ENCODE results near the gene PANX1. TPM values are rescaled to one million over a fixed set of nuclear protein-coding genes. Genes with fewer than 3 reads are reported as not detected.
"Not testable (repeated sequence)": the region's sequence is repeated elsewhere in the genome, so short reads cannot be mapped to it uniquely, and the experiment has no call there.

Gene PANX1
- total RNA-seq, 4 donors from 2014 or later = 9.0 to 20.1 (median 11.3) TPM

GRCh38 chr11:94112206-94112953, 16.3 kb upstream of the PANX1 start:
- in situ Hi-C loops (cut with MboI; ENCODE audit: low pct_ligation_motif_present in 1 of 4, low pct_unique_long_range_greater_than_20kb in 1 of 4, low sequenced_read_pairs in 3 of 4) (no loop called here), intact Hi-C loops (cut with DNase I; ENCODE audit: low total_unique reads) (no loop called here)
- no peak for DNase-seq
- Histone ChIP-seq H3K4me3 (no peak overlapping the region), H3K36me3 (no peaks in the 10 kb centered on the region), H3K27ac (peak overlapping the region in 1 of 4 donors; percentile 23), H3K27me3 (no peaks in the 10 kb centered on the region), H3K9me3 (no peaks in the 10 kb centered on the region), H3K4me1 (no peaks in the 10 kb centered on the region)
- TF ChIP-seq CTCF (IDR thresholded peaks at IDR 0.05) (no peak), EP300 (IDR thresholded peaks at IDR 0.05; ENCODE audit: low read depth) (no peak), POLR2AphosphoS5 (IDR thresholded peaks at IDR 0.05) (no peak), POLR2A (IDR thresholded peaks at IDR 0.05) (no peak)
- whole genome bisulfite sequencing, 2 donors (ENCODE audit: low coverage in 1 of 2) = 43 to 52% methylated on average over 1 of the region's 1 CpG

GRCh38 chr11:94117197-94117574, 11.5 kb upstream of the PANX1 start:
- no peak for DNase-seq
- H3K36me3 ChIP-seq = no peaks in the 10 kb centered on the region
- no peaks in the 10 kb centered on the region for H3K27me3 ChIP-seq
- no peaks in the 10 kb centered on the region for H3K4me1 ChIP-seq
- H3K9me3 ChIP-seq = no peaks in the 10 kb centered on the region
- intact Hi-C loops (cut with DNase I; ENCODE audit: low total_unique reads) = no loop called here
- in situ Hi-C loops (cut with MboI; ENCODE audit: low pct_ligation_motif_present in 1 of 4, low pct_unique_long_range_greater_than_20kb in 1 of 4, low sequenced_read_pairs in 3 of 4) = no loop called here
- H3K27ac ChIP-seq = no peak overlapping the region
- no peak overlapping the region for H3K4me3 ChIP-seq
- no peak for TF ChIP-seq EP300 (IDR thresholded peaks at IDR 0.05; ENCODE audit: low read depth)
- TF ChIP-seq CTCF (IDR thresholded peaks at IDR 0.05) = no peak
- no peak for TF ChIP-seq POLR2AphosphoS5 (IDR thresholded peaks at IDR 0.05)
- no peak for TF ChIP-seq POLR2A (IDR thresholded peaks at IDR 0.05)
- WGBS, 2 donors (ENCODE audit: low coverage in 1 of 2) = 80 to 100% methylated on average over 1 of the region's 1 CpG

GRCh38 chr11:94117871-94118270, 10.8 kb upstream of the PANX1 start:
- intact Hi-C loops (cut with DNase I; ENCODE audit: low total_unique reads) (no loop called here), in situ Hi-C loops (cut with MboI; ENCODE audit: low pct_ligation_motif_present in 1 of 4, low pct_unique_long_range_greater_than_20kb in 1 of 4, low sequenced_read_pairs in 3 of 4) (no loop called here)
- Histone ChIP-seq H3K27me3 (no peaks in the 10 kb centered on the region), H3K9me3 (no peaks in the 10 kb centered on the region), H3K4me3 (no peak overlapping the region), H3K36me3 (no peaks in the 10 kb centered on the region), H3K4me1 (no peaks in the 10 kb centered on the region), H3K27ac (no peak overlapping the region)
- no peak for DNase-seq
- no peak for TF ChIP-seq EP300 (IDR thresholded peaks at IDR 0.05; ENCODE audit: low read depth)
- no peak for TF ChIP-seq POLR2AphosphoS5 (IDR thresholded peaks at IDR 0.05)
- TF ChIP-seq CTCF (IDR thresholded peaks at IDR 0.05) = no peak
- TF ChIP-seq POLR2A (IDR thresholded peaks at IDR 0.05) = no peak

GRCh38 chr11:94119676-94120075, 9.0 kb upstream of the PANX1 start:
- H3K36me3 ChIP-seq; H3K9me3 ChIP-seq; H3K4me1 ChIP-seq; DNase-seq; H3K27me3 ChIP-seq; in situ Hi-C loops (cut with MboI; ENCODE audit: low pct_ligation_motif_present in 1 of 4, low pct_unique_long_range_greater_than_20kb in 1 of 4, low sequenced_read_pairs in 3 of 4); H3K27ac ChIP-seq; intact Hi-C loops (cut with DNase I; ENCODE audit: low total_unique reads); H3K4me3 ChIP-seq: not testable (repeated sequence)
- WGBS, 2 donors (ENCODE audit: low coverage in 1 of 2) = 86% methylated on average over 4 to 6 of the region's 6 CpGs

GRCh38 chr11:94120516-94120915, 8.1 kb upstream of the PANX1 start:
- H3K4me3 ChIP-seq; H3K4me1 ChIP-seq; H3K36me3 ChIP-seq; DNase-seq; H3K9me3 ChIP-seq; H3K27me3 ChIP-seq; H3K27ac ChIP-seq; in situ Hi-C loops (cut with MboI; ENCODE audit: low pct_ligation_motif_present in 1 of 4, low pct_unique_long_range_greater_than_20kb in 1 of 4, low sequenced_read_pairs in 3 of 4); intact Hi-C loops (cut with DNase I; ENCODE audit: low total_unique reads): not testable (repeated sequence)
- 72 to 86% methylated on average over 1 to 2 of the region's 2 CpGs for WGBS, 2 donors (ENCODE audit: low coverage in 1 of 2)

Data from transverse colon (tissue), 4 donors.